Activated CD8-positive, alpha-beta T cell treated with anti-CD3 and anti-CD28 coated beads for 36 hours (primary cell): ENCODE results near the gene CC2D2A. TPM values are rescaled to one million over a fixed set of nuclear protein-coding genes. Genes with fewer than 3 reads are reported as not detected.

ENCODE experiments used
- ATAC-seq: fragments of 200-7000 bp; cut with Tn5 transposase; one replicate; pipeline ENCODE4 v1.10.0; 2021; ENCODE audit warnings: mild to moderate bottlenecking, moderate library complexity
- CTCF ChIA-PET: fragments of 350-600 bp; sonication (Branson Sonifier 250); formaldehyde crosslinking; loops from one replicate; lab custom pipeline; 2021; ENCODE audit warnings: antibody characterized with exemption; lab: Charles Lee
- POLR2A ChIA-PET: fragments of 350-600 bp; sonication (Branson Sonifier 250); formaldehyde crosslinking; loops from one replicate; lab custom pipeline; 2021; ENCODE audit warnings: antibody characterized with exemption; lab: Charles Lee
- DNase-seq: peaks from one replicate; pipeline ENCODE4 v3.0.0-alpha.2; 2020
- H3K27ac Mint-ChIP-seq: one replicate; pipeline ENCODE4 v1.8.0; 2021; ENCODE audit warnings: mild to moderate bottlenecking, mixed read lengths
- H3K27me3 Mint-ChIP-seq: one replicate; pipeline ENCODE4 v1.8.0; 2021; ENCODE audit warnings: mixed read lengths
- H3K36me3 Mint-ChIP-seq: one replicate; pipeline ENCODE4 v1.8.0; 2021; ENCODE audit warnings: low read depth, mixed read lengths
- H3K4me1 Mint-ChIP-seq: one replicate; pipeline ENCODE4 v1.8.0; 2021; ENCODE audit warnings: low read depth, mixed read lengths
- H3K4me3 Mint-ChIP-seq: one replicate; pipeline ENCODE4 v1.8.0; 2021; ENCODE audit warnings: mild to moderate bottlenecking, moderate library complexity, mixed read lengths
- H3K9me3 Mint-ChIP-seq: one replicate; pipeline ENCODE4 v1.8.0; 2021; ENCODE audit warnings: mixed read lengths
- CTCF ChIP-seq: fragments of 200-600 bp; IDR thresholded peaks from one replicate; pipeline ENCODE4 v1.8.0; 2022; ENCODE audit warnings: antibody characterized with exemption, mild to moderate bottlenecking
- intact Hi-C: fragments of 100-400 bp; cut with micrococcal nuclease; formaldehyde crosslinking; loops from one replicate; pipeline ENCODE4 v1.10.0; 2022
- total RNA-seq, 2 experiments: library from RNA; stranded (reverse); gene quantifications; one replicate each; pipeline ENCODE4 v1.2.3, GENCODE V29; 2021

The CC2D2A gene
- total RNA-seq, 2 experiments from 2014 or later = not detected

GRCh38 chr4:15436513-15436912 lies 33.2 kb upstream of the CC2D2A start:
- Mint-ChIP-seq H3K36me3 (no peaks in the 10 kb centered on the region), H3K27ac (no peak overlapping the region), H3K4me3 (no peak overlapping the region), H3K4me1 (no peaks in the 10 kb centered on the region), H3K9me3 (peaks cover 2% of the 10 kb centered on the region), H3K27me3 (no peaks in the 10 kb centered on the region)
- ATAC-seq (no peak), DNase-seq (no peak)
- intact Hi-C loops = no loop called here
- ChIA-PET CTCF (interaction anchor here (1.1 to 2.5 kb wide), 4 partner anchors 20 to 205 kb away, joined by 3 to 13 read pairs (median 4); no protein-coding TSS in a partner anchor), POLR2A (no interaction called here)
- TF ChIP-seq CTCF = no peak

- POLR2A ChIA-PET = no interaction called here
- no peak for DNase-seq
- intact Hi-C loops = no loop called here
- TF ChIP-seq CTCF = no peak
- ATAC-seq = no peak
- CTCF ChIA-PET = no interaction called here
- Mint-ChIP-seq H3K4me1 (no peaks in the 10 kb centered on the region), H3K9me3 (no peaks in the 10 kb centered on the region), H3K4me3 (no peak overlapping the region), H3K36me3 (no peaks in the 10 kb centered on the region), H3K27me3 (no peaks in the 10 kb centered on the region), H3K27ac (no peak overlapping the region)
These were observed 30.6 kb upstream of the CC2D2A start for GRCh38 chr4:15438939-15439524.

- intact Hi-C loops = no loop called here
- Mint-ChIP-seq H3K27me3 (no peaks in the 10 kb centered on the region), H3K4me3 (no peak overlapping the region), H3K36me3 (no peaks in the 10 kb centered on the region), H3K4me1 (peaks cover 8% of the 10 kb centered on the region), H3K9me3 (peaks cover 3% of the 10 kb centered on the region), H3K27ac (no peak overlapping the region)
- ATAC-seq (no peak), DNase-seq (no peak)
- POLR2A ChIA-PET = no interaction called here
- no peak for TF ChIP-seq CTCF
- CTCF ChIA-PET = no interaction called here
These were observed 26.1 kb upstream of the CC2D2A start for GRCh38 chr4:15443371-15444160.

GRCh38 chr4:15444276-15444675 lies 25.4 kb upstream of the CC2D2A start:
- POLR2A ChIA-PET = no interaction called here
- intact Hi-C loops = no loop called here
- Mint-ChIP-seq H3K27ac (no peak overlapping the region), H3K9me3 (peaks cover 3% of the 10 kb centered on the region), H3K4me1 (peaks cover 8% of the 10 kb centered on the region), H3K36me3 (no peaks in the 10 kb centered on the region), H3K4me3 (no peak overlapping the region), H3K27me3 (no peaks in the 10 kb centered on the region)
- DNase-seq (no peak), ATAC-seq (no peak)
- no peak for TF ChIP-seq CTCF
- CTCF ChIA-PET = no interaction called here

GRCh38 chr4:15444879-15445547 lies 24.7 kb upstream of the CC2D2A start:
- peaks cover 8% of the 10 kb centered on the region for H3K4me1 Mint-ChIP-seq
- DNase-seq (no peak), ATAC-seq (no peak)
- H3K27ac Mint-ChIP-seq = no peak overlapping the region
- intact Hi-C loops = no loop called here
- H3K4me3 Mint-ChIP-seq = no peak overlapping the region
- no peak for TF ChIP-seq CTCF
- no peaks in the 10 kb centered on the region for H3K36me3 Mint-ChIP-seq
- CTCF ChIA-PET = interaction anchor here (0.5 to 3.3 kb wide), 2 partner anchors 12 to 1297 kb away, joined by 3 to 16 read pairs; no protein-coding TSS in a partner anchor
- peaks cover 3% of the 10 kb centered on the region for H3K9me3 Mint-ChIP-seq
- POLR2A ChIA-PET = no interaction called here
- H3K27me3 Mint-ChIP-seq = no peaks in the 10 kb centered on the region
